GM21367 (cell line): Measurements from ENCODE around the gene MAD2L2.
"Not testable (repeated sequence)": the region's sequence is repeated elsewhere in the genome, so short reads cannot be mapped to it uniquely, and the experiment has no call there.

Experiments
- ATAC-seq: cut with Tn5 transposase; IDR thresholded peaks from one replicate; pipeline ENCODE4 v1.9.1; 2021; ENCODE audit not compliant: unreplicated experiment

The MAD2L2 gene

DNA sequence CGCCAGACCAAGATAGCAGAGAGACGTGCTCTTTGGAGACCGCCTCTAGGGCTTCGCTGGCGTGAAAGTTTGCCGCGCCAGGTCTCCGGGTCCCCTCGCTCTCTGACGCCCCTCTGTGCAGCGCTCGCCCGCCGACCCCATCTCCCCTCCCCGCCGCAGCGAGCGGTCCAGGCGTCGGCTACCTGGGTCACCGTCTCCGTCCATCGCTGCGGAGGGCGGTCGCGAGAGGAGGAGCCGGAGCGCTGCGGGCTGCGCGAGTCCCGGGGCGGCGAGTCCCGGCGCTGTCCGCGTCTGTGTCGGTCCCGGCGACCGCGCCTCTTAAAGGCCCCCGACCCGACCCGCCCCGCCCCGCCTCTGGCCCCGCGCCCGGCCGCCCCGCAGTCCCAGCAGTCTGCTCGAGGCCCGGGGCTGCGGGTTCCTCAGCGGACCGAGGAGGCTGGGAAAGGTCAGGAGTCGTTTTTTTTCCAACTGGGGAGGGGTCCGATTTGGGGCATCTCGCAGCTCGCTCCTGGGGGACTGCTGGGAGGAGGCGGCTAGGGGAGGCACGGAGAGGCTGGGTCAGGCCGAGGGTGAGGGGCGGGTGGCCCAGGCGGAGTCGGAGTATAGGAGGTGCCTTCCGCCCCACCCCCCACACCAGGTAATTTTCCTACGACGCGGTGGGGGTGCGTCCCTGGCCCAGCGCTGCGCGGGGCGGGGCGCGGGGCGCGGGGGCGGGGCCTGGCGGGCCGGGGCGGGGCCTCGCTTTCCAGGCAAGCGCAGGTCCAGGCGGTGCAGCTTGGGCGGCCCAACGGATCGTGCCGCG, 26.6 kb downstream of the MAD2L2 start, which contains the start of the genes FBXO2 and FBXO44:
Gene FBXO2, minus strand, starts transcription at position 293 of the 802 bp plus-strand sequence. Its CDS starts 89 bp downstream, at position 204.
Gene FBXO44, plus strand, starts transcription at position 741 of the 802 bp plus-strand sequence. CDS start 959 bp downstream, outside the sequence.
- ATAC-seq = no peak

DNA sequence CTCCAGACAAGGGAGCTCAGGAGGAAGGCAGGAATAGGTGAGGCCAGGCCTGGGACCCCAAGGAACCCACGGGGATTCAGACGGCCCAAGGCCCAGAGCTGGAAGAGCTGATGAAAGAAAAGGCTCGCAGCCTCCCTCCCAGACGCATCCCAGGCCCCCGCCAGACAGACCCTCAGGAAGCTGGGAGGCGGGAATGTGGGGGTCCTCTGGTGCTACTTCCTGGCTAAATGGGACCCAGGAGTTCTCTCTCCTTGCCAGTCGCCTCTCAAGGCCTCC, 27.1 kb downstream of the MAD2L2 start:
- no peak for ATAC-seq

DNA sequence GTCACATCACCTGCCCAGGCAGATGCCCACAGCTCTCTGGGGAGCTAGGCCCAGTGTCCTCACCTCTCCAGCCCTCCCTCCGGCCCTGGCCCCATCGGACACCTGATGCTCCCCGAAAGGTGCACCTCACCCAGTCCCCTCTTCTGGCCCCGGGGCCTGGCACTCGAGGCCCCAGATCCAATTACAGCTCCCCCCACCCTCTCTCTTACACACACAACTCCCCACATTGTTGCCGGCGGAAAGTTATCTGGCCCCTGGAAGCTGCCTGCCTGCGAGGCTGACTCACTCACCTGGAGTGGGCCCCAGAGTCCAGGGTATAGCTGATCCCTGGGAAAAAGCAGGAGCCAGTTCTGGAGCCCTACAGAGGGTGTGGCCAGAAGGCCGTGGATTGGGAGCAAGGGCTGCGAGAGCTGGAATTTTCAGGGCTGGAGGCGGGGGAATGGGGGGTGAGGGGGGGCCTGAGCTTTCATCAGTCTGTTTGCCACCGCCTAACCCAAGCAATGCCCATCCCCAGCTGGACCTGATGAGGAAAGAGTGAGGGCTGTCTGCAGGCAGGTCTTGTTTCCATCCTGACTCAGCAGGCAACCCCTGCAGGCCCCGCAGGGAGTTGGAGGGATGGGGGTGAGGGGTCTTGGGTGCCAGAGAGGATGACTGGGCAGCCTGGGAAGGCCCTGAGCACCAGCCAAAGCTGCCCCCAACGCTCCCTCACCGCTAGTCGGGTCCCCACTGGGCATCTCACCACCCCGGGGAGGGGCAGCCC, 27.7 kb downstream of the MAD2L2 start:
- ATAC-seq = no peak

DNA sequence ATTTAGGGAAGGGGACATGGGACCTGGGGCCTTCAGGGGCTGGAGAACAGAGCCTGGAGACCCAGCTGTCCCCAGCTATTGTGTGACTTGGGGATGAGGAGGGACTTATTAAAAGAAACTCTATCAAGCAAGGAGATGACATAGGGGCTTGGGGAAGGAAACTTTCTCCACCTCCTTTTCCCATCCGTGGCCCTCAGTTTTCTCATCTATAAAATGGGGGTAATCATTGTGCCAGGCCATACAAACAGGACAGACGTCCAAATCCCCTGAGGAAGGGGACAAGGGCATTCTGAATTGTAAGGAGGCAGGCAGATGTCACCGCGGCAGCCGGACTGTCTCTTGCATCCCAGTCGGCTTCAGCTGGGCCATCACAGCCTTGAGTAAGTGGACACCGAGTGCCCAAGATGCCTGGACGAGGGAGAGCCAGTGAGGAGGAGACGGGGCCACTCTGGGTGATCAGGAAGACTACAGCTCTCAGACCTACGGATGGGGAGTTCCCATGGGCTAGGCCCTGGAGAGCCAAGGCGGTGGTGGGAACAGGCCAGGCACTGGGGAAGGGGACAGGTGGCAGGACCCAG, 28.7 kb downstream of the MAD2L2 start:
- ATAC-seq = no peak

DNA sequence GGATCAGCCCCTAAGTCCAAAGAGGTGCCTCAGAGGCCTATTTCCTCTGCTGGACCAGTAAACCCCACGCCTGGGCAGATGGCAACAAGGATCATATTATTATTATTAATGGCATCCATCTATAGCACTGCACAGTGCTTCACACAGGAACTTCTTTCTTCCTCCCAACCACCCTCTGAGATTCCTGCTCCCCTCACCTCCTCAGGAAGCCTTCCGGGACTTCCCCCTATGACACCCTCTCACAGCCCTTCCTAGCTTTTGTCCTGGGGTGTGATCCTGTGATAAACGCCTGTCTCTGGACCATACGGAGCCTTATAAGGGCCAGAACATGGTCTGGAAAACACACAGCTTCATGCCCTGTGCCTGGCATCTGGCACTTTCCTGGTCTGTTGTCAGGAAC, 29.9 kb downstream of the MAD2L2 start:
- no peak for ATAC-seq

DNA sequence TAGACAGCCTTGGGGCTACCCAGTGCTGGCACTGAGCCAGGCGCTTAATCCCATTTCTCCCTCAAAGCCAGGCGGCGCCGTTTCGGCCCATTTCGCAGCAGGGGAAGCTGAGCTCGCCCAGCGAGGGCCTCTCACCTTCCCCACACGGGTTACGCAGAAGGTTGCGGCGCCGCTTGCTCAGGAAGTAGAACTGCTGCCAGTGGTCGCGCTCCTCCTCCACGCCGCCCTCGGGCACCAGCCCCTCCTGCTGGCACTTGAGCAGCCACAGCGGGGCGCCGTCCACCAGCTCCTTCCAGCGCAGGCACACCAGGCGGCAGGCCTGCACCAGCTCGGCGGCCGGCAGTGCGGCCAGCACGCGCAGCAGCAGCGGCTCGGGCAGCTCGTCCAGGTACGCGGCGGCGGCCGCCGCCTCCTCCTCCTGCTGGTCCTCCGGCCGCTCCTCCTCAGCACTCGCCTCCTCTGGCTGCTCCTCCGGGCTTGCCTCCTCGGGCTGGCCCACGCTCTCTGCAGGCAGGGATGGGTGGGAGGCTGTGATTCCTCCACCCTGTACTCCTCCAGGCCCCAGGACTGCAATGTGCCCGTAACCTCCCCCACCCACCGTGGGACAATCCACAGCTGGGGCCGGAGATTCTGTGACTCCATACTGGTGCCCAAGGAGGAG, 30.5 kb downstream of the MAD2L2 start:
- no peak for ATAC-seq

DNA sequence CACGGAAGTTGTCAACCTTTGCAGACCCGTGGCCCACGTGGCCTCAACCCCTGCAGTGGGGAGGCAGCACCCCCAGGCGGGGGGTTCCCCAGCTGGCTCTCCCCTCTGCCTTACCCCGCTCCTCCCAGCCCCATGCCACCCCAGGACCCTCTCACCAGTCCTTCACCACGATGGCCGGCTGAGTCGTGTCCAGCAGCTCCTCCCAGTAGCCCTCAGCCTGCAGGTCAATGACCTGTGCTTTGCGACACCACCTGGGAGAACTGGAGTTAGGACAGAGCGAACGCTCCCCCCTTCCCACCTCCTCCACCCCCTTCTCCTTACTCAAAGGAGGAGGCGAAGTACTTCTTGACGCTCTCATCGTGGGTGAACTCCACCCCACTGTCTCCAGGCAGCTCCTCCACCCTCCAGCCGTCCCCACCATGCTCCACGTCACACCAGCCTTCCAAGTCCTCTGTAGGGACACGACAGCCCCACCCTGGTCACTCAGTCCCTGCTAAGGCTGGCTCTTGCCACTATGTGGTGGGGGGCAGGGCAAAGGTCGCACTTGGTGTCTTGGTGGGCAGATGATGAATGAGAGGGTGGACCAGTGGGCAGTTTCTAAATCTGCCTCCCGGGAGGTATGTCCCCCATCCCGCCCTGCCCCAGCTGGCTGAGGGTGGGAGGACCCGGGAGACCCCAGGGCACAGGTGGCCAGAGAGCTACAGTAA, 31.2 kb downstream of the MAD2L2 start:
- ATAC-seq = no peak

DNA sequence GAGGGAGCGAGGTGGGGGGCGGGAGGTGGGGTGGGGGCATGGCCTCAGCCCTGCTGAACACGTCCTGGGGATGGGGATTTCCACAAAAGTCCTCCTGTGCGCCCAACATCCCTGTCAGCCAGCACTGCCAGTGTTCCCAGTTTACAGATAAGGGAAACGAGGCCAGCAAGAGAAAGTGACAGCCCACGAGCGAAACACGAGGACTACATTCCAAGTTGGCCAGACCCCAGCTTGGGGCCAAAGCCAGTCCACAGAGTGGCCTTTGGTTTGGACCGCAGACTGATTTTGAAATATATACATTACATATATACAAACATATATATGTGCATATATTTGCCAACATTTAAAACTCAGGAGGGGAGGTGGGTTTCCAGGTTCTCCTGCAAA, 31.7 kb downstream of the MAD2L2 start:
- no peak for ATAC-seq

DNA sequence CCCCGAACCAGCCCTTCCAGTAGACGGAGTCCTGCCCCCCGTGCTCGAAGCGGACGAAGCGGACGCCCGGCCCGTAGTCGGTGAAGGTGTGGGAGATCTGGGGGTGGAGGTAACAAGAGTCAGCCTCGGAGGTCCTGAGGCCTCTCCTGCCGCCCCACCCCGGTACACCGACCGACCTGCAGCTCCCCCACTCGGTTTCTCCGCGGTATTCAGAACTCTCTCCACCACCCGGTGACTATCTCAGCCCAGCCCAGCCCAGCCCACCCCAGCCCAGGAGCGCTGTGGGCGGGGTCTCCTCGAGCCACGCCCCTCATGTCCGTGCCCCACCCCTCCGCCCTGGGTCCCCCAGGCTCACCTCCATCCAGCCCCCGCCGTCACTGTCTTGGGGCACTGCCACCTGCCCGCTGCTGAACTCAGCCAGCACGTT, 32.2 kb downstream of the MAD2L2 start:
- ATAC-seq = no peak

DNA sequence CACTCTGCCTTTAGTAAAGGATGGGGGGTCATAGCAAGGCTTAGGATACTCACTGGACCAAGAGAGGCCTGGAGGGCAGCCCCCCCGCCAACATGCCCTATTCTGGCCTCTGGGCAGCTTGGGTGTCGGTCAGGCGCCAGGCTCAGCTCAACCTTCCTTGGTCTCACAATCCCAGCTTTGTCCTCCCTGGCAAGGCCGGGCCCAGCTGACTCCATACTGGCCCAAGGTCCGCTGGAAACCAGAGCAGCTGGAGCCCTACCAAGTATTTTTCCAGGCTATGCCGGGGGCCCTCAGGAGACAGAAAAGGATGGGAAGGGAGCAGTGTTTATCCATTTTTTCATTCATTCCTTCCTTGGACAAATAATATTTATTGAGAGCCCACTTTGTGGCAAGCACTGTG, 32.9 kb downstream of the MAD2L2 start:
- ATAC-seq = no peak

DNA sequence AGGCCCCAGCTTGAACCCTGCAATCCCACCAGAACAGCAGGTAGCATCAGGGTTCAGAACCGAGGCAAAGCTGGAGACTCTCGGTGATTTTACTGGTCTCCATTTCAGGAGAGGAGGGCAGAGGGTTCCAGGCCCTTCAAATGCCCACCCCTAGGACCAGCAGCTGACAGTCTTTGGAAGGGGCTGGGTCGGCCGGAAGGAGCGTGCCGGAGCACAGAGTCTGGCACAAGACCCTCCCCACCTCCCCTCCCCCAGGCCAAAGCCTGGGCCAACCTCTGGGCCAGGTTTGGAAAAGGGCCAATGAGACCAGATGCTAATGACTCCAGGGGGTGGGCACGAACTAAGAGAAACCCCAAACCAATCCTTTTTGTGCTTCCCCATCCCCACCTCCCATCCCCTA, 33.6 kb downstream of the MAD2L2 start:
- no peak for ATAC-seq

DNA sequence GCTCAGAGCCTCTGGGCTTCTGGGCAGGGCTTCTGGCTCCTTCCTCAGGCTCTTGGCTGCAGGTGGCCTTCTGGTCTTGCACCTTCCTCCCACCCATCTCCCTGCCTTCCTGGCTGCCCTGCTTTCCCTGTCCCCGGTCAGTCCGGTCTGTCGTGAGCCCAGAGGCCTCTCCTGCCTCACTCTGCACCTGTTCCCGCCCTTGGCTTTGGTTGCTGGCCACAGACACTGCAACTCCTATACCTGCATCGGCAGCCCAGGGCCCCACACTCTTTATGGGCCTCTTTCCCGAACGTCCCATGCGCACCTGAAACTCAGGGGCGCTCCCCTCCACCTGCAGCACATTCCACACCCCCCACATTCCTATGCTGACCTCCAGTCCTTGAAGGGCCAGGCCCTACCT, 34.6 kb downstream of the MAD2L2 start:
- no peak for ATAC-seq

DNA sequence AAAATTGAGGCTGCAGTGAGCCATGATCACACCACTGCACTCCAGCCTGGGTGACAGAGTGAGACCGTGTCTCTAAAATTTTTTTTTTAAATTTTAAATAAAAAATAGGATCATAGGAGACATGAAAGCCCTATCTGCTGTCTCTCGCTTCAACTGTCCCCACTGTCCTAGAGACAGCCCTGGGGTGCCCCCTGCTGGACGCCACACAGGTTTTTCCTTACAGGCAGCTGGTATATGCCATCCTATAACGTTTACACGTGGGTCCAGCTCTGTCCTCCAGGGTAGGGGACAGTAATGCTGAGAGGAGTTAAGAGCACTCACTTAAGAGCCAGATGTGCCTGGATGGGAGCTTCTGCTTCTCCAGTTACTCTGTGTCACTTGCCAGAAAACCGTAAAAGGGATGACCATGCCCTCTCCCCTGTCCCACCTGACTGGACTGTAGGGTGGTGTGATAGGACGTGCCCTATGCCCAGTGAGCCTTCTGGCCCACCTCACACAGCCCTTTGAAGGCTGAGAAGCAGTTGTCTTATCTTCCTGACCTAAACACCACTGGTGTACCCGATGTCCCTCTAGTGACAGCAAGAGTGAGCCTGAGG, 35.2 kb downstream of the MAD2L2 start:
- no peak for ATAC-seq

DNA sequence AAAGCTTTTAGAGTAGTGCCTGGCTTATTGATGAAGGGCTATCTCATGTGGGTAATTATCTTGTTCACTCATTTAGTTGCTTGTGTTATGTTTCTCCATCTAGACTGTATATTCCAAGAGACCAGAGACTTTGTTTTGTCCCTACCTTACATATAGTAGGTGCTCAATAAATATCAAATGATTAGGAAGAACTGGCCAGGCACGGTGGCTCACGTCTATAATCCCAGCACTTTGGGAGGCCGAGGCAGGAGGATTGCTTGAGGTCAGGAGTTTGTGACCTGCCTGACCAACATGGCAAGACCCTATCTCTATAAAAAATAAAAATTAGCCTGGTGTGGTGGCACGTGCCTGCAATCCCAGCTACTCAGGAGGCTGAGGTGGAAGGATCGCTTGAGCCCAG, 35.7 kb downstream of the MAD2L2 start:
- ATAC-seq = no peak

DNA sequence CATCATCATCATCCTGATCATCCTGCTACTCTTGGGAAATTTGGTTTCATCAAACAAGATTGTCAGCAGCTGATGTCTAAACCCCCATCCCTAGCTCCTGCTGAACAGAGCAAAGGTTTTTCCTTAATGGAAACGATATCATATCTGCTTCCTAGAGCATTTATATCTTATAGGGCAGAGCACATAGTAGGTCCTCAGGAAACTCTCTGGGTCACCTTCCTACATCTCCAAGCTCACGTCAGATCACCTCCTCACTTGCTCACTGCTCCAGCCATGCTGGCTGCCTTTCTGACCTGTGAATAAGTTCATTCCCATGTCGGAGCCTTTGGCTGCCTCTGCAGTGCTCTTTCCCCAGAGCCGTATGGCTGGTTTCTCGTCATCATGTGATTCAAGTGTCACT, 37.2 kb downstream of the MAD2L2 start:
- ATAC-seq = no peak

DNA sequence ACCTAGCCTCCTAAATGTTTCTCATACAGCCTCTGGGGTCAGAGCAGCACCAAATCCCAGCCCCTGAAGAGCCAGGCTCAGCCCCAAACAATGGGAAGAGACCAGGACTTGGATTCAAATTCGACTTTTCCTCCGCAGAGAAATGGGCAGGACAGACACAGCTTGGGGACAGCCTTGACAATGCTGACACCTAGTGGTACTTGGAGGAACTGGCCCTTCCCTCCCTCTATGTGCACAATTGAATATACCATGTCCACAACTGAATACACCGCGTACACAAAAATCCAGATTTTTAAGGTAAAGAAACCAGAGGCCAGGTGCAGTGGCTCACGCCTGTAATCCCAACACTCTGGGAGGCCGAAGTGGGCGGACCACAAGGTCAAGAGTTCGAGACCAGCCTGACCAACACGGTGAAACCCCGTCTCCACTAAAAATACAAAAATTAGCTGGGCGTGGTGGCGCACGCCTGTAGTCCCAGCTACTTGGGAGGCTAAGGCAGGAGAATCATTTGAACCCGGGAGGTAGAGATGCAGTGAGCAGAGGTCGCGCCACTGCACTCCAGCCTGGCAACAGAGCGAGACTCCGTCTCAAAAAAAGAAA, 38.4 kb downstream of the MAD2L2 start:
- ATAC-seq = not testable (repeated sequence)

DNA sequence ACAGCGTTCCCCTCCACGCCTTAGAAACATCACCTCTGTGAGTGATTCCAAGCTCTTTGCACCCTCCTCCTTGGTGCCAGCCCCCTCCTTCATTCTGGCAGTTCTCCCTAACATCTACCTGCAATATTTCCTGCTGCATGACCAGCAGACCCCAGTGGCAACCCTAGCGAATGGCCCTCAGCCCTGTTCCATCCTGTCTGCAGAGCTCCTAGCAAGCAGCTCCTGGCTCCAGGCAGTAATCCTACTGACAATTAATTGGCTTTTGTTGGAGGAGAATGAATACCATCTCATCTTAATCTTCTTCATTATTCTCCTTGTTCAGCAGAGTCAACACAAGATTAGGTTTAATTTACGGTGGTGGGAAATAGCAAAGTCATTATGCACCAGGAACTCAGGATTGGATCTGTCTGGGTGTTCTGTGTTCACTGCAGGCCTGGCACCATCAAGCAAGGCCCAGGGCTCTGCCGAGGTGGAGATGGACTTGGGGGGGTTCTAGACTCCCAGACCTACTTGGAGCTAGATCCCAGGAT, 39.1 kb downstream of the MAD2L2 start:
- no peak for ATAC-seq

DNA sequence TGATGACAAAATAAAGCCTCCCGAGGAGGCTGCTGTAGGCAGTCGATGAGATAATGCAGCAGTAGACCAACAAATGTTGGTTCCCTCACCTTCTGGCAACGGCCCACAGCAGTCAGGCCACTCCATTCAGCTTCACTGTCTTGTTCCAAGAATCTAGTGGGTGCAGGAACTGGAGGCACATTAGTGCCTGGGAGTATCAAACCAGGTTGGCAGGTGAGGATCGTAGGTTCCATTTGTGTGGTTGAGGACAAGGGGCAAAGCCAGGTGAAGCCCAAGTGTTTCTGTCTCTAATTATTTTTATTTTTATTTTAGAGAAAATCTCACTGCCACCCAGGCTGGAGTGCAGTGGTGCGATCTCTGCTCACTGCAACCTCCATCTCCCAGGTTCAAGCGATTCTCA, 40.0 kb downstream of the MAD2L2 start:
- ATAC-seq = no peak

DNA sequence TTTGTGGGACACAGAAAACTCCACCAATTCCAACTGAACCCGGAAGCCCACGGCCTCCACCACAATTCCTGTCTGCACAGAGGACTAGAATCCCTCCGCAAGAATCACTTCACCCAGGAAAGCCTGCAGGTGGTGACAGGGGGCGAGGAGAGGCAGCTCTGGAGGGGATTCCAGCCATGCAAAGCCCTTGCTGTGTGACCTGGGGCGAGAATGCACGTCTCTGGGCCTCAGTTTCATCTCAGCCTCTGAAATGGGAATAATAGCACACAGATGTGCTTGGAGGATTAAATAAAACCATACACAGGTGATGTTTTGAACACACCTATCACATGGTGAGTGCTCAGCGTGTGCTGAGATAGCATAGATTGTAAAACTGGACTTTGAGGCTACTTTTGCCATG, 40.8 kb downstream of the MAD2L2 start:
- ATAC-seq = no peak

DNA sequence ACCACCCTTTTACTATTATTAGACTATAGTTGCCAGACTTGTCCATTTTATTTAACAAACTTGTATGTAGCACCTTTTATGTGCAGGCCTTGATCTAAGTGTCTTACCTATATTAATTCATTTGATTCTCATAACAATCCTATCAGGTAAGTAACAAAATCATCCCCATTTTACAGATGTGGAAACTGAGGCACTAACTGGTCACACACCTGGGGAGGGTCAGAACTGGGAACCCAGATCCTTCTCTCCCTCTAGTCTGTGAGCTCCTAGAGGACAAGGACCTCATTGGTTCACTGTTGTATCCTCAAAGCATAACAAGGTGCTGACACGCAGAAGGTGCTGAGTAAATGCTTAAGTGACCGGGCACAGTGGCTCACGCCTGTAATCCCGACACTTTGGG, 41.6 kb downstream of the MAD2L2 start:
- ATAC-seq = no peak
